ENCODE data around the gene DAP. TPM values are rescaled to one million over a fixed set of nuclear protein-coding genes. Genes with fewer than 3 reads are reported as not detected.

DAP gene
- total RNA-seq, 1 experiment from 2014 or later, result 47.7 TPM

GRCh38 chr5:10747678-10748622 lies 13.1 kb downstream of the DAP start:
- ChIA-PET POLR2A (no interaction called here), CTCF (no interaction called here)
- no peaks in the 10 kb centered on the region for H3K27me3 Mint-ChIP-seq (ENCODE audit: low read depth)
- ATAC-seq (no peak), DNase-seq (ENCODE audit: low spot score) (no peak)
- H3K4me1 Mint-ChIP-seq, result peaks cover 9% of the 10 kb centered on the region
- TF ChIP-seq PRRX2 (CRISPR knock-in tag; IDR thresholded peaks at IDR 0.05), result no peak
- TF ChIP-seq RORB (CRISPR knock-in tag; IDR thresholded peaks at IDR 0.05), result no peak
- no peak for TF ChIP-seq GRHL2 (CRISPR knock-in tag; IDR thresholded peaks at IDR 0.05; ENCODE audit: insufficient replicate concordance, severe bottlenecking)
- no peak for TF ChIP-seq FOXK1 (CRISPR knock-in tag; IDR thresholded peaks at IDR 0.05)
- no peak for TF ChIP-seq HMGA2 (CRISPR knock-in tag; IDR thresholded peaks at IDR 0.05)
- no peak for TF ChIP-seq NFE2L1 (CRISPR knock-in tag; IDR thresholded peaks at IDR 0.05)
- no peak for TF ChIP-seq STAT6 (CRISPR knock-in tag; conservative IDR thresholded peaks at IDR 0.05; ENCODE audit: low read depth)
- no peak for TF ChIP-seq TEAD1 (CRISPR knock-in tag; IDR thresholded peaks at IDR 0.05)
- no peak for TF ChIP-seq FOXP1 (CRISPR knock-in tag; IDR thresholded peaks at IDR 0.05; ENCODE audit: borderline replicate concordance)
- no peak for TF ChIP-seq AR (CRISPR knock-in tag; IDR thresholded peaks at IDR 0.05)
- no peak for TF ChIP-seq FOXP4 (CRISPR knock-in tag; IDR thresholded peaks at IDR 0.05)
- H3K9me3 Mint-ChIP-seq, result peaks cover 6% of the 10 kb centered on the region
- peaks cover 28% of the 10 kb centered on the region for H3K36me3 Mint-ChIP-seq
- no peak overlapping the region for H3K27ac Mint-ChIP-seq
- no peak overlapping the region for H3K4me3 Mint-ChIP-seq

GRCh38 chr5:10746711-10747110 lies 14.3 kb downstream of the DAP start:
- no peak for DNase-seq (ENCODE audit: low spot score)
- Mint-ChIP-seq H3K4me1 (peaks cover 6% of the 10 kb centered on the region; the same call in 1 of the 2 replicates), H3K4me3 (no peak overlapping the region), H3K9me3 (peaks cover 12% of the 10 kb centered on the region), H3K27ac (no peak overlapping the region), H3K36me3 (peaks cover 35% of the 10 kb centered on the region), H3K27me3 (ENCODE audit: low read depth) (no peaks in the 10 kb centered on the region)
- ChIA-PET POLR2A (no interaction called here), CTCF (no interaction called here)
- ATAC-seq, result no peak
- TF ChIP-seq NR2C2 (CRISPR knock-in tag; IDR thresholded peaks at IDR 0.05) (no peak), USF2 (CRISPR knock-in tag; IDR thresholded peaks at IDR 0.05) (no peak), ATF6 (CRISPR knock-in tag; IDR thresholded peaks at IDR 0.05) (no peak), ETV6 (CRISPR knock-in tag; IDR thresholded peaks at IDR 0.05) (no peak), CREM (CRISPR knock-in tag; IDR thresholded peaks at IDR 0.05) (no peak), GTF2I (CRISPR knock-in tag; conservative IDR thresholded peaks at IDR 0.05) (no peak), ZBTB21 (CRISPR knock-in tag; IDR thresholded peaks at IDR 0.05; ENCODE audit: borderline replicate concordance) (no peak), ARID4B (CRISPR knock-in tag; IDR thresholded peaks at IDR 0.05; ENCODE audit: borderline replicate concordance) (no peak)
